HepG2 (cell line): ENCODE results near the gene TCF23. TPM values are rescaled to one million over a fixed set of nuclear protein-coding genes. Genes with fewer than 3 reads are reported as not detected.
A peak's percentile ranks its signal among the peaks of the same experiment; 100 is the strongest.

Experiments
- CBFB ChIP-seq: sonication (generic); formaldehyde crosslinking; IDR thresholded peaks from 2 replicates; pipeline ENCODE4 v1.4.0; 2020; ENCODE audit warnings: missing genetic modification reagents
- FIP1L1 ChIP-seq: fragments of 200-400 bp; formaldehyde crosslinking; IDR thresholded peaks from 2 replicates; pipeline ENCODE4 v1.6.1; 2018; ENCODE audit warnings: low read depth, mild to moderate bottlenecking, low read length, moderate library complexity, borderline replicate concordance; ENCODE audit not compliant: insufficient read depth
- HDAC1 ChIP-seq: sonication (generic); formaldehyde crosslinking; IDR thresholded peaks from 2 replicates; pipeline ENCODE4 v1.5.1; 2020; ENCODE audit warnings: mild to moderate bottlenecking, missing genetic modification reagents
- IRF1 ChIP-seq: sonication (generic); formaldehyde crosslinking; IDR thresholded peaks from 2 replicates; pipeline ENCODE4 v1.4.0; 2020; ENCODE audit warnings: low read depth, mild to moderate bottlenecking, missing genetic modification reagents
- KLF6 ChIP-seq: IDR thresholded peaks from 2 replicates; pipeline ENCODE4 v1.8.0; 2016; ENCODE audit warnings: missing biosample characterization, missing genetic modification reagents
- RBFOX2 ChIP-seq: fragments of 200-400 bp; formaldehyde crosslinking; IDR thresholded peaks from 2 replicates; pipeline ENCODE4 v1.6.1; 2017; ENCODE audit warnings: low read depth, mild to moderate bottlenecking, low read length
- RFXAP ChIP-seq: sonication (generic); formaldehyde crosslinking; IDR thresholded peaks from 2 replicates; pipeline ENCODE4 v1.4.0; 2020; ENCODE audit warnings: missing genetic modification reagents, borderline replicate concordance
- XBP1 ChIP-seq: sonication (generic); formaldehyde crosslinking; IDR thresholded peaks from 2 replicates; pipeline ENCODE4 v1.5.0; 2020; ENCODE audit warnings: missing genetic modification reagents
- ZNF333 ChIP-seq: sonication (generic); formaldehyde crosslinking; IDR thresholded peaks from 2 replicates; pipeline ENCODE4 v1.4.0; 2020; ENCODE audit warnings: mild to moderate bottlenecking, missing genetic modification reagents, borderline replicate concordance
- ZNF501 ChIP-seq: sonication (generic); formaldehyde crosslinking; IDR thresholded peaks from 2 replicates; pipeline ENCODE4 v1.5.1; 2020; ENCODE audit warnings: mild to moderate bottlenecking, moderate library complexity, missing genetic modification reagents
- polyA plus RNA-seq, 8 experiments: library from polyadenylated mRNA; depleted of rRNA in 3 of 8; stranded (reverse) in 7 of 8; unstranded in 1 of 8; fragments of >200 nt; fragmentation: Illumina TruSeq in 4 of 8; extraction: Trizol in 4 of 8; gene quantifications; 2 replicates each; pipeline versions ENCODE4 v1.2.1 to v1.2.3, GENCODE V29; 2011 to 2016; ENCODE audit warnings: low read depth in 4 of 8, missing spikeins in 1 of 8, mixed read lengths in 1 of 8; ENCODE audit not compliant: insufficient read depth in 1 of 8
- total RNA-seq, 5 experiments: library from RNA; depleted of rRNA; stranded (reverse); fragments of >200 nt; fragmentation: Illumina TruSeq; extraction: Trizol; gene quantifications; 2 replicates each; pipeline ENCODE4 v1.2.3, GENCODE V29; 2016; ENCODE audit warnings: low read depth in 1 of 5
- TF ChIP-seq, protein P1 (sequence below): sonication (generic); formaldehyde crosslinking; IDR thresholded peaks from 2 replicates; pipeline ENCODE4 v1.8.1; 2023; ENCODE audit warnings: mild to moderate bottlenecking, moderate library complexity, missing genetic modification reagents
- TF ChIP-seq, protein P2 (sequence below): sonication (generic); formaldehyde crosslinking; IDR thresholded peaks from 2 replicates; pipeline ENCODE4 v1.4.0; 2020; ENCODE audit warnings: missing genetic modification reagents
- TF ChIP-seq, protein P3 (sequence below): sonication (generic); formaldehyde crosslinking; IDR thresholded peaks from 2 replicates; pipeline ENCODE4 v1.4.0; 2020; ENCODE audit warnings: mild to moderate bottlenecking, low read depth, missing genetic modification reagents
- TF ChIP-seq, protein P4 (sequence below): sonication (generic); formaldehyde crosslinking; IDR thresholded peaks from 2 replicates; pipeline ENCODE4 v1.5.0; 2020; ENCODE audit warnings: mild to moderate bottlenecking, missing genetic modification reagents, borderline replicate concordance

Gene TCF23
- total and polyA plus RNA-seq, 2 of the 13 experiments (the other 11 are each of a cell fraction or from before 2014, with no cell fraction given) = 0.02 to 1.4 TPM

GRCh38 chr2:27133905-27134780, 14.7 kb upstream of the TCF23 start, which contains the start of gene PREB (continued):
- TF ChIP-seq IRF1 (CRISPR knock-in tag) = no peak
- TF ChIP-seq, protein P1, sequence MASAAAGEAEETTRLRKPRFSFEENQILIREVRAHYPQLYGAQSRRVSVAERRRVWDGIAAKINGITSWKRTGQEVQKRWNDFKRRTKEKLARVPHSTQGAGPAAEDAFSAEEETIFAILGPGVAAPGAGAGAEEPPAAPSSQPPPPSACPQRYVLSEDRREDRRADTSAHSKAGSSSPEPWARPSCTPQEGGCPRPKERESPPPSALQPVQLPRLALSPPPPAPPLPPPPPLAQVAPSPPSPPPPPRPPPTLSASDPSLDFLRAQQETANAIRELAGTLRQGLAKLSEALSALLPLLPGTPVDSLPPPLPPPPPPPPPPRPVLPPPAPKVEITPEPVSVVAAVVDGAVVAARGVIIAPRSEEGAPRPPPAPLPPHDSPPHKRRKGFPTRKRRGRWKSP (CRISPR knock-in tag) = peak; percentile 76
- peak; percentile 93 for TF ChIP-seq ZNF501
- TF ChIP-seq, protein P2, sequence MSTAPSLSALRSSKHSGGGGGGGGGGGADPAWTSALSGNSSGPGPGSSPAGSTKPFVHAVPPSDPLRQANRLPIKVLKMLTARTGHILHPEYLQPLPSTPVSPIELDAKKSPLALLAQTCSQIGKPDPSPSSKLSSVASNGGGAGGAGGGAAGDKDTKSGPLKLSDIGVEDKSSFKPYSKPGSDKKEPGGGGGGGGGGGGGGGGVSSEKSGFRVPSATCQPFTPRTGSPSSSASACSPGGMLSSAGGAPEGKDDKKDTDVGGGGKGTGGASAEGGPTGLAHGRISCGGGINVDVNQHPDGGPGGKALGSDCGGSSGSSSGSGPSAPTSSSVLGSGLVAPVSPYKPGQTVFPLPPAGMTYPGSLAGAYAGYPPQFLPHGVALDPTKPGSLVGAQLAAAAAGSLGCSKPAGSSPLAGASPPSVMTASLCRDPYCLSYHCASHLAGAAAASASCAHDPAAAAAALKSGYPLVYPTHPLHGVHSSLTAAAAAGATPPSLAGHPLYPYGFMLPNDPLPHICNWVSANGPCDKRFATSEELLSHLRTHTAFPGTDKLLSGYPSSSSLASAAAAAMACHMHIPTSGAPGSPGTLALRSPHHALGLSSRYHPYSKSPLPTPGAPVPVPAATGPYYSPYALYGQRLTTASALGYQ (CRISPR knock-in tag) = peak; percentile 58; the same call in 1 of the 2 replicates
- peak; percentile 78; the same call in 1 of the 2 replicates for TF ChIP-seq FIP1L1
- peak; percentile 96 for TF ChIP-seq RBFOX2
- TF ChIP-seq KLF6 (CRISPR knock-in tag) = no peak; the same call in none of the 2 replicates
- TF ChIP-seq XBP1 (CRISPR knock-in tag) = 0 out of 2 replicates have a peak, but pooled peaks have one; percentile 34
- peak; percentile 63; the same call in 1 of the 2 replicates for TF ChIP-seq RFXAP (CRISPR knock-in tag)
- TF ChIP-seq, protein P3, sequence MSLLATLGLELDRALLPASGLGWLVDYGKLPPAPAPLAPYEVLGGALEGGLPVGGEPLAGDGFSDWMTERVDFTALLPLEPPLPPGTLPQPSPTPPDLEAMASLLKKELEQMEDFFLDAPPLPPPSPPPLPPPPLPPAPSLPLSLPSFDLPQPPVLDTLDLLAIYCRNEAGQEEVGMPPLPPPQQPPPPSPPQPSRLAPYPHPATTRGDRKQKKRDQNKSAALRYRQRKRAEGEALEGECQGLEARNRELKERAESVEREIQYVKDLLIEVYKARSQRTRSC (CRISPR knock-in tag) = peak; percentile 43; the same call in 1 of the 2 replicates
- peak; percentile 55; the same call in 1 of the 2 replicates for TF ChIP-seq HDAC1 (CRISPR knock-in tag)
- peak; percentile 93 for TF ChIP-seq ZNF333 (CRISPR knock-in tag)
- 0 out of 2 replicates have a peak, but pooled peaks have one; percentile 30 for TF ChIP-seq CBFB (CRISPR knock-in tag)
- TF ChIP-seq, protein P4, sequence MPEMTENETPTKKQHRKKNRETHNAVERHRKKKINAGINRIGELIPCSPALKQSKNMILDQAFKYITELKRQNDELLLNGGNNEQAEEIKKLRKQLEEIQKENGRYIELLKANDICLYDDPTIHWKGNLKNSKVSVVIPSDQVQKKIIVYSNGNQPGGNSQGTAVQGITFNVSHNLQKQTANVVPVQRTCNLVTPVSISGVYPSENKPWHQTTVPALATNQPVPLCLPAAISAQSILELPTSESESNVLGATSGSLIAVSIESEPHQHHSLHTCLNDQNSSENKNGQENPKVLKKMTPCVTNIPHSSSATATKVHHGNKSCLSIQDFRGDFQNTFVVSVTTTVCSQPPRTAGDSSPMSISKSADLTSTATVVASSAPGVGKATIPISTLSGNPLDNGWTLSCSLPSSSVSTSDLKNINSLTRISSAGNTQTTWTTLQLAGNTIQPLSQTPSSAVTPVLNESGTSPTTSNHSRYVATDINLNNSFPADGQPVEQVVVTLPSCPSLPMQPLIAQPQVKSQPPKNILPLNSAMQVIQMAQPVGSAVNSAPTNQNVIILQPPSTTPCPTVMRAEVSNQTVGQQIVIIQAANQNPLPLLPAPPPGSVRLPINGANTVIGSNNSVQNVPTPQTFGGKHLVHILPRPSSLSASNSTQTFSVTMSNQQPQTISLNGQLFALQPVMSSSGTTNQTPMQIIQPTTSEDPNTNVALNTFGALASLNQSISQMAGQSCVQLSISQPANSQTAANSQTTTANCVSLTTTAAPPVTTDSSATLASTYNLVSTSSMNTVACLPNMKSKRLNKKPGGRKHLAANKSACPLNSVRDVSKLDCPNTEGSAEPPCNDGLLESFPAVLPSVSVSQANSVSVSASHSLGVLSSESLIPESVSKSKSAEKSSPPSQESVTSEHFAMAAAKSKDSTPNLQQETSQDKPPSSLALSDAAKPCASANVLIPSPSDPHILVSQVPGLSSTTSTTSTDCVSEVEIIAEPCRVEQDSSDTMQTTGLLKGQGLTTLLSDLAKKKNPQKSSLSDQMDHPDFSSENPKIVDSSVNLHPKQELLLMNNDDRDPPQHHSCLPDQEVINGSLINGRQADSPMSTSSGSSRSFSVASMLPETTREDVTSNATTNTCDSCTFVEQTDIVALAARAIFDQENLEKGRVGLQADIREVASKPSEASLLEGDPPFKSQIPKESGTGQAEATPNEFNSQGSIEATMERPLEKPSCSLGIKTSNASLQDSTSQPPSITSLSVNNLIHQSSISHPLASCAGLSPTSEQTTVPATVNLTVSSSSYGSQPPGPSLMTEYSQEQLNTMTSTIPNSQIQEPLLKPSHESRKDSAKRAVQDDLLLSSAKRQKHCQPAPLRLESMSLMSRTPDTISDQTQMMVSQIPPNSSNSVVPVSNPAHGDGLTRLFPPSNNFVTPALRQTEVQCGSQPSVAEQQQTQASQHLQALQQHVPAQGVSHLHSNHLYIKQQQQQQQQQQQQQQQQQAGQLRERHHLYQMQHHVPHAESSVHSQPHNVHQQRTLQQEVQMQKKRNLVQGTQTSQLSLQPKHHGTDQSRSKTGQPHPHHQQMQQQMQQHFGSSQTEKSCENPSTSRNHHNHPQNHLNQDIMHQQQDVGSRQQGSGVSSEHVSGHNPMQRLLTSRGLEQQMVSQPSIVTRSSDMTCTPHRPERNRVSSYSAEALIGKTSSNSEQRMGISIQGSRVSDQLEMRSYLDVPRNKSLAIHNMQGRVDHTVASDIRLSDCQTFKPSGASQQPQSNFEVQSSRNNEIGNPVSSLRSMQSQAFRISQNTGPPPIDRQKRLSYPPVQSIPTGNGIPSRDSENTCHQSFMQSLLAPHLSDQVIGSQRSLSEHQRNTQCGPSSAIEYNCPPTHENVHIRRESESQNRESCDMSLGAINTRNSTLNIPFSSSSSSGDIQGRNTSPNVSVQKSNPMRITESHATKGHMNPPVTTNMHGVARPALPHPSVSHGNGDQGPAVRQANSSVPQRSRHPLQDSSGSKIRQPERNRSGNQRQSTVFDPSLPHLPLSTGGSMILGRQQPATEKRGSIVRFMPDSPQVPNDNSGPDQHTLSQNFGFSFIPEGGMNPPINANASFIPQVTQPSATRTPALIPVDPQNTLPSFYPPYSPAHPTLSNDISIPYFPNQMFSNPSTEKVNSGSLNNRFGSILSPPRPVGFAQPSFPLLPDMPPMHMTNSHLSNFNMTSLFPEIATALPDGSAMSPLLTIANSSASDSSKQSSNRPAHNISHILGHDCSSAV = 0 out of 2 replicates have a peak, but pooled peaks have one; percentile 51
